ENCODE measurements around the gene KLHDC9. TPM values are rescaled to one million over a fixed set of nuclear protein-coding genes. Genes with fewer than 3 reads are reported as not detected.
A peak's percentile ranks its signal among the peaks of the same experiment; 100 is the strongest.

Gene KLHDC9
- total RNA-seq, 1 donor: 1.4 TPM

DNA sequence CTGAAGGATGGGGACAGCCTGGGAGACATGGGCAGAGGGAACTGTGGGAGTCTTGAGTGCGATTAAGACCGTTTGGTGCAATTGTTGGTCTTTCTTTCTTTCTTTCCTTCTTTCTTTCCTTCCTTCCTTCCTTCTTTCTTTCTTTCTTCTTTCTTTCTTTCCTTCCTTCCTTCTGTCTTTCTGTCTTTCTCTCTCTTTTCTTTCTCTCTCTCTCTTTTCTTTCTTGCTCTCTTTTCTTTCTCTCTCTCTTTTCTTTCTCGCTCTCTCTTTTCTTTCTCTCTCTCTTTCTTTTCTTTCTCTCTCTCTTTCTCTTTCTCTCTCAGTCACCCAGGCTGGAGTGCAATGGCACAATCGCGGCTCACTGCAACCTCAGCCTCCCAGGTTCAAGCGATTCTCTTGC is 2.9 kb upstream of the KLHDC9 start:
- Histone ChIP-seq H3K4me2 (ENCODE audit: insufficient read depth, low read length) (no peak overlapping the region), H2AFZ (ENCODE audit: low read length) (no peak overlapping the region), H3K4me3 (ENCODE audit: insufficient read depth, low read length) (no peak overlapping the region), H3K4me1 (ENCODE audit: insufficient read depth, low read length) (peaks cover 18% of the 10 kb centered on the region), H3K36me3 (ENCODE audit: insufficient read depth, low read length) (peaks cover 8% of the 10 kb centered on the region), H3K27me3 (ENCODE audit: insufficient read depth, low read length) (no peaks in the 10 kb centered on the region), H3K27ac (ENCODE audit: low read depth, low read length) (no peak overlapping the region), H3K9me3 (ENCODE audit: low read depth, low read length) (no peaks in the 10 kb centered on the region), H4K20me1 (ENCODE audit: insufficient read depth, low read length) (peaks cover 7% of the 10 kb centered on the region), H3K79me2 (ENCODE audit: insufficient read depth, low read length) (no peaks in the 10 kb centered on the region)
- DNase-seq (ENCODE audit: insufficient read length, low spot score, missing footprints): no peak
- TF ChIP-seq, protein P1, sequence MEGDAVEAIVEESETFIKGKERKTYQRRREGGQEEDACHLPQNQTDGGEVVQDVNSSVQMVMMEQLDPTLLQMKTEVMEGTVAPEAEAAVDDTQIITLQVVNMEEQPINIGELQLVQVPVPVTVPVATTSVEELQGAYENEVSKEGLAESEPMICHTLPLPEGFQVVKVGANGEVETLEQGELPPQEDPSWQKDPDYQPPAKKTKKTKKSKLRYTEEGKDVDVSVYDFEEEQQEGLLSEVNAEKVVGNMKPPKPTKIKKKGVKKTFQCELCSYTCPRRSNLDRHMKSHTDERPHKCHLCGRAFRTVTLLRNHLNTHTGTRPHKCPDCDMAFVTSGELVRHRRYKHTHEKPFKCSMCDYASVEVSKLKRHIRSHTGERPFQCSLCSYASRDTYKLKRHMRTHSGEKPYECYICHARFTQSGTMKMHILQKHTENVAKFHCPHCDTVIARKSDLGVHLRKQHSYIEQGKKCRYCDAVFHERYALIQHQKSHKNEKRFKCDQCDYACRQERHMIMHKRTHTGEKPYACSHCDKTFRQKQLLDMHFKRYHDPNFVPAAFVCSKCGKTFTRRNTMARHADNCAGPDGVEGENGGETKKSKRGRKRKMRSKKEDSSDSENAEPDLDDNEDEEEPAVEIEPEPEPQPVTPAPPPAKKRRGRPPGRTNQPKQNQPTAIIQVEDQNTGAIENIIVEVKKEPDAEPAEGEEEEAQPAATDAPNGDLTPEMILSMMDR (IDR thresholded peaks at IDR 0.05; ENCODE audit: extremely low read depth, low read depth, low read length): no peak

DNA sequence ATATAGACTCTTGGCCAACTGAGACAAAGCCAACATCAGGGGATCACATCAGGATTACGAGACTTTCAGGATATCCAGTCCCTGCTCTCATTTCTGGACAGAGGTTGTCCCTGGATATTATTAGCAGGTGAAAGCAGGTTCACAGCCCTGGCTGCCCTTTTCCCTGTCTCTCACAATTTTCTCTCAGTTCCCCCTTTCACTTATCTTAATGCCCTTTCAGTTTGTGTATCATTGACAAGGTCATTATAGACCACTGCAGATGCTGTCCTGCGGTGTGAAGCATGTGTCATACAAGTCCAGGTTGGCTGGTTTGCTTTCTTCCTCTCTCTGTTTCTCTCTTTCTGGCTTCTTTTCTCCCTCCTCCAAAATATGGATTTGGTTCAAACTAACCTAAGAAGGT is 2.1 kb upstream of the KLHDC9 start:
- no peak overlapping the region for H3K4me3 ChIP-seq (ENCODE audit: insufficient read depth, low read length)

DNA sequence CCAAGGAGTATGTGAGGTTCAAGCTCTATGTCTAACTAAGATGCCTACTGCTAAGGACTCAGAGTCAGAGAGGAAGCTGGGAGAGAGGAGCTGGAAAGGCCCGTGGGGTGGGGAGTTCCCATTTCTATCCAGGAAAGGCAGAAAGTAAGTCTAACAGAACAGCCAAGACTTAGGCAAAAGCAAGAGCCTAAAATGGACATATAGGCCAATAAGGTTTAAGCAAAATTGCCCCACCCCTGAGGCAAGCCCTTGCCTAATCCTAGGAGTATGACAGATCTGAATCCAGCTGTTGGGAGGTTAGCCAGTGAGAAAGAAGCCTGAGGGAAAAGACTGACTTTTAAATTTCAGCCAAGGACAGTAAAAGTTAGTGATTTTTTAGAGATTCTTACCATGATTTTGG is 1.6 kb upstream of the KLHDC9 start:
- H3K27ac ChIP-seq (ENCODE audit: low read depth, low read length): no peak overlapping the region
- H3K79me2 ChIP-seq (ENCODE audit: insufficient read depth, low read length): no peaks in the 10 kb centered on the region
- DNase-seq (ENCODE audit: insufficient read length, low spot score, missing footprints): peak; percentile 95
- no peak overlapping the region for H3K4me2 ChIP-seq (ENCODE audit: insufficient read depth, low read length)
- H4K20me1 ChIP-seq (ENCODE audit: insufficient read depth, low read length): peaks cover 7% of the 10 kb centered on the region
- H3K36me3 ChIP-seq (ENCODE audit: insufficient read depth, low read length): peaks cover 16% of the 10 kb centered on the region
- H3K27me3 ChIP-seq (ENCODE audit: insufficient read depth, low read length): no peaks in the 10 kb centered on the region
- H3K9me3 ChIP-seq (ENCODE audit: low read depth, low read length): no peaks in the 10 kb centered on the region
- peaks cover 22% of the 10 kb centered on the region for H3K4me1 ChIP-seq (ENCODE audit: insufficient read depth, low read length)
- TF ChIP-seq, protein P1 (IDR thresholded peaks at IDR 0.05; ENCODE audit: extremely low read depth, low read depth, low read length): no peak
- no peak overlapping the region for H2AFZ ChIP-seq (ENCODE audit: low read length)
- no peak overlapping the region for H3K4me3 ChIP-seq (ENCODE audit: insufficient read depth, low read length)

More for the DNA sequence above, 2.1 kb upstream of the KLHDC9 start:
- H4K20me1 ChIP-seq (ENCODE audit: insufficient read depth, low read length): peaks cover 7% of the 10 kb centered on the region
- H3K79me2 ChIP-seq (ENCODE audit: insufficient read depth, low read length): no peaks in the 10 kb centered on the region
- peak; percentile 78 for DNase-seq (ENCODE audit: insufficient read length, low spot score, missing footprints)
- peaks cover 15% of the 10 kb centered on the region for H3K36me3 ChIP-seq (ENCODE audit: insufficient read depth, low read length)
- H2AFZ ChIP-seq (ENCODE audit: low read length): no peak overlapping the region
- H3K4me2 ChIP-seq (ENCODE audit: insufficient read depth, low read length): no peak overlapping the region
- TF ChIP-seq, protein P1 (IDR thresholded peaks at IDR 0.05; ENCODE audit: extremely low read depth, low read depth, low read length): no peak
- H3K4me1 ChIP-seq (ENCODE audit: insufficient read depth, low read length): peaks cover 22% of the 10 kb centered on the region
- H3K27me3 ChIP-seq (ENCODE audit: insufficient read depth, low read length): no peaks in the 10 kb centered on the region
- no peaks in the 10 kb centered on the region for H3K9me3 ChIP-seq (ENCODE audit: low read depth, low read length)
- H3K27ac ChIP-seq (ENCODE audit: low read depth, low read length): no peak overlapping the region

DNA sequence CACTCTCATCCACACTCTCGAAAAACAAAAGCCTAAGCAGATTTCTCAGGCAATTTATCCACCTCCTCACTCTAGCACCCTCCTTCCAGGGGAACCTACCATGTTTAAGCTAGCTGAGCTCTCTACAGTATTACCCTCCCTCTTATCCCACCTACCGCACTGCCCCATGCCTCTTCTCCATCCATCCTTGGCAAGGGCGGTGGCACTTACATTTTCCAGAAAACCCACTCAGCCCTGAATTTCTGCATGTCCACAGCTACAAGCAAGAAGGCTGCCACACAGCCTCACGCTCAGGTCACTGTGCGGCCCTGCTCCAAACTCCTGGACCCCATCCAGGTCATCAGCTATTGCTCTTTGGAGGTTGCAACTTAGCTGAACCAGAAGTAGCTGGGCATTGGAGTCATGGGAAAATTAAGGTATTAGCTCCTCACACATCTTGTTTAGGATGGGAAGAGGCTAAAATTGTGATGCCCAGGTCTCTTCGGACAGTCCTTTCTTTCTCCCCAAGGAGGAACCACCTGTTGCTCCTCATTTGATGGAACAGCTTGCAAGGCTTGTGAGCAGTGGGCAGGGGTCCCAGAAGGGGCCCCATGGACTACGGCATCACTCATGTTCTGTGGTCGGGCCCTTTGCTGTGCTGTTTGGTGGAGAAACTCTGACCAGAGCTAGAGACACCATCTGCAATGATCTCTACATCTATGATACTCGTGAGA is 1.1 kb downstream of the KLHDC9 start:
- H3K4me3 ChIP-seq (ENCODE audit: insufficient read depth, low read length): no peak overlapping the region
- no peaks in the 10 kb centered on the region for H3K9me3 ChIP-seq (ENCODE audit: low read depth, low read length)
- H3K27me3 ChIP-seq (ENCODE audit: insufficient read depth, low read length): no peaks in the 10 kb centered on the region
- peaks cover 18% of the 10 kb centered on the region for H3K79me2 ChIP-seq (ENCODE audit: insufficient read depth, low read length)
- H2AFZ ChIP-seq (ENCODE audit: low read length): no peak overlapping the region
- peaks cover 13% of the 10 kb centered on the region for H3K4me1 ChIP-seq (ENCODE audit: insufficient read depth, low read length)
- no peak for DNase-seq (ENCODE audit: insufficient read length, low spot score, missing footprints)
- peaks cover 25% of the 10 kb centered on the region for H3K36me3 ChIP-seq (ENCODE audit: insufficient read depth, low read length)
- H4K20me1 ChIP-seq (ENCODE audit: insufficient read depth, low read length): peaks cover 11% of the 10 kb centered on the region
- peak overlapping the region; percentile 100 for H3K4me2 ChIP-seq (ENCODE audit: insufficient read depth, low read length)
- H3K27ac ChIP-seq (ENCODE audit: low read depth, low read length): no peak overlapping the region
- TF ChIP-seq, protein P1 (IDR thresholded peaks at IDR 0.05; ENCODE audit: extremely low read depth, low read depth, low read length): no peak

Data from osteoblast (primary cell).